Endothelial cell of hepatic sinusoid (primary cell): Measurements from ENCODE around the gene DEDD2.

Source experiments
- in situ Hi-C: cut with HindIII; loops from 2 replicates; pipeline ENCODE4 v1.10.0; 2017; ENCODE audit warnings: low sequenced_read_pairs

The DEDD2 gene

GRCh38 chr19:42174958-42175734, 42.3 kb downstream of the DEDD2 start:
- in situ Hi-C loops, result no loop called here

- in situ Hi-C loops, result no loop called here
These were observed 43.3 kb downstream of the DEDD2 start for GRCh38 chr19:42174188-42174587.

GRCh38 chr19:42173695-42174094, 43.8 kb downstream of the DEDD2 start:
- in situ Hi-C loops, result no loop called here

GRCh38 chr19:42172261-42172660, 45.2 kb downstream of the DEDD2 start:
- in situ Hi-C loops, result no loop called here

- in situ Hi-C loops, result no loop called here
These were observed 46.8 kb downstream of the DEDD2 start for GRCh38 chr19:42170715-42171114.

- in situ Hi-C loops, result no loop called here
These were observed 47.7 kb downstream of the DEDD2 start for GRCh38 chr19:42169486-42170413.

- in situ Hi-C loops, result no loop called here
These were observed 49.3 kb downstream of the DEDD2 start for GRCh38 chr19:42168206-42168605.

GRCh38 chr19:42166316-42166715, 51.2 kb downstream of the DEDD2 start:
- in situ Hi-C loops, result no loop called here

- in situ Hi-C loops, result no loop called here
These were observed 52.3 kb downstream of the DEDD2 start for GRCh38 chr19:42165146-42165545.

GRCh38 chr19:42161616-42162263, 55.7 kb downstream of the DEDD2 start:
- in situ Hi-C loops, result no loop called here

- in situ Hi-C loops, result no loop called here
These were observed 57.5 kb downstream of the DEDD2 start for GRCh38 chr19:42159942-42160341.

GRCh38 chr19:42158926-42159325, 58.6 kb downstream of the DEDD2 start:
- in situ Hi-C loops, result no loop called here

GRCh38 chr19:42156571-42156970, 60.9 kb downstream of the DEDD2 start:
- in situ Hi-C loops, result no loop called here

- in situ Hi-C loops, result no loop called here
These were observed 61.7 kb downstream of the DEDD2 start for GRCh38 chr19:42155796-42156195.

GRCh38 chr19:42154471-42155323, 62.8 kb downstream of the DEDD2 start:
- in situ Hi-C loops, result no loop called here

- in situ Hi-C loops, result no loop called here
These were observed 63.6 kb downstream of the DEDD2 start for GRCh38 chr19:42153672-42154433.

GRCh38 chr19:42152910-42153671, 64.4 kb downstream of the DEDD2 start:
- in situ Hi-C loops, result no loop called here

- in situ Hi-C loops, result no loop called here
These were observed 65.4 kb downstream of the DEDD2 start for GRCh38 chr19:42151782-42152684.
